K562 (cell line): ENCODE measurements around the gene PDHX. TPM values are rescaled to one million over a fixed set of nuclear protein-coding genes. Genes with fewer than 3 reads are reported as not detected.

Source experiments
- ATAC-seq: fragments of 200-7000 bp; cut with Tn5 transposase; 3 replicates; pipeline ENCODE4 v1.9.1; 2020; ENCODE audit warnings: moderate library complexity
- BruUV-seq: library from RNA; stranded (reverse); fragments of 400-500 nt; replicated peaks from 2 replicates; lab custom pipeline; 2021; lab: Mats Ljungman, UMichigan
- CTCF ChIA-PET: fragments of 300-600 bp; formaldehyde crosslinking; extraction: SDS; loops from one replicate; lab custom pipeline; 2021; ENCODE audit warnings: low intra/inter-chr PET ratio; lab: Yijun Ruan, JAX
- POLR2A ChIA-PET: fragments of 300-600, 350-650 bp; sonication (Branson Sonifier 250); formaldehyde crosslinking; extraction: SDS; loops from one replicate; lab custom pipeline; 2021; ENCODE audit warnings: antibody characterized with exemption, inconsistent platforms; lab: Yijun Ruan, JAX
- DNase-seq, 4 experiments: peaks; one replicate each; pipeline versions ENCODE4 v3.0.0 to v3.0.0-alpha.2; 2011 to 2018; ENCODE audit warnings: low spot score in 3 of 4, mixed read lengths in 3 of 4; ENCODE audit errors: extremely low read depth in 1 of 4
- FAIRE-seq: peaks from 2 replicates; lab custom pipeline; 2011; peaks lifted over from hg19 to GRCh38; lab: Jason Lieb, UNC
- H2AFZ ChIP-seq: 2 replicates; pipeline ENCODE4 v1.6.0; 2011; ENCODE audit warnings: low read depth, low read length, control low read depth, inconsistent platforms
- H3K27ac ChIP-seq: fragments of 200-600 bp; 3 replicates; pipeline ENCODE4 v1.8.0; 2011; ENCODE audit warnings: low read depth, mild to moderate bottlenecking, control low read depth, inconsistent platforms, low read length, moderate library complexity, mixed read lengths; ENCODE audit errors: extremely low read depth
- H3K27me3 ChIP-seq, 2 experiments: fragments of 300-600 bp in 1 of 2; 2 replicates in 1 of 2; 3 replicates in 1 of 2; pipeline versions ENCODE4 v1.6.0 to v1.8.0; 2011; ENCODE audit warnings: inconsistent platforms in 2 of 2, low read length in 2 of 2, mild to moderate bottlenecking in 1 of 2, mixed read lengths in 1 of 2, moderate library complexity in 1 of 2; ENCODE audit not compliant: control insufficient read depth in 2 of 2, insufficient read depth in 2 of 2
- H3K36me3 ChIP-seq: fragments of 300-600 bp; 3 replicates; pipeline ENCODE4 v1.8.0; 2011; ENCODE audit warnings: mild to moderate bottlenecking, low read length, inconsistent platforms; ENCODE audit not compliant: control insufficient read depth, insufficient read depth
- H3K4me1 ChIP-seq, 2 experiments: fragments of 200-600 bp in 1 of 2; replicated peaks in 1 of 2; 2 replicates in 1 of 2; 3 replicates in 1 of 2; pipeline versions ENCODE4 v1.5.1 to v1.8.0; 2011; ENCODE audit warnings: inconsistent platforms in 2 of 2, low read length in 2 of 2, mild to moderate bottlenecking in 1 of 2, mixed read lengths in 1 of 2, moderate library complexity in 1 of 2; ENCODE audit not compliant: control insufficient read depth in 2 of 2, insufficient read depth in 2 of 2
- H3K4me2 ChIP-seq: 2 replicates; pipeline ENCODE4 v1.6.1; 2011; ENCODE audit warnings: low read length, control low read depth, inconsistent platforms, mixed read lengths; ENCODE audit not compliant: insufficient read depth
- H3K4me3 ChIP-seq: fragments of 200-600 bp; sonication (generic), shearing (Covaris generic); 2 replicates; pipeline ENCODE4 v1.5.1; 2016; ENCODE audit warnings: control low read depth, inconsistent platforms
- H3K79me2 ChIP-seq: fragments of 200-600 bp; 3 replicates; pipeline ENCODE4 v1.8.0; 2011; ENCODE audit warnings: low read length, inconsistent platforms; ENCODE audit not compliant: control insufficient read depth, insufficient read depth
- H3K9ac ChIP-seq, 2 experiments: 2 replicates each; pipeline versions ENCODE4 v1.6.0 to v1.6.1; 2011; ENCODE audit warnings: low read depth in 2 of 2, low read length in 2 of 2, control low read depth in 1 of 2, inconsistent platforms in 1 of 2, mild to moderate bottlenecking in 1 of 2, mixed read lengths in 1 of 2; ENCODE audit not compliant: insufficient read depth in 1 of 2
- H3K9me1 ChIP-seq: one replicate; pipeline ENCODE4 v1.6.0; 2011; ENCODE audit warnings: inconsistent platforms, mild to moderate bottlenecking, low read length, moderate library complexity; ENCODE audit not compliant: control insufficient read depth, insufficient read depth
- H3K9me3 ChIP-seq: replicated peaks from 2 replicates; pipeline ENCODE4 v1.5.1; 2011; ENCODE audit warnings: low read depth, low read length, inconsistent platforms; ENCODE audit not compliant: control insufficient read depth, insufficient read depth
- H4K20me1 ChIP-seq: replicated peaks from 2 replicates; pipeline ENCODE4 v1.6.1; 2011; ENCODE audit warnings: low read length, inconsistent platforms, mixed read lengths; ENCODE audit not compliant: control insufficient read depth, insufficient read depth
- CCNT2 ChIP-seq: IDR thresholded peaks from 2 replicates; pipeline ENCODE4 v1.6.1; 2011; ENCODE audit warnings: borderline replicate concordance, low read depth, mild to moderate bottlenecking, moderate library complexity, mixed read lengths, low read length; ENCODE audit not compliant: insufficient read length; ENCODE audit errors: extremely low read depth
- HDAC3 ChIP-seq: fragments of 450-650 bp; IDR thresholded peaks from 2 replicates; pipeline ENCODE4 v1.6.1; 2018; ENCODE audit warnings: borderline replicate concordance, mild to moderate bottlenecking, moderate library complexity; ENCODE audit not compliant: partially characterized antibody
- RAD21 ChIP-seq, 2 experiments: fragments of 250-450 bp in 1 of 2; fragments of 450-650 bp in 1 of 2; sonication (Bioruptor Pico) in 1 of 2; formaldehyde crosslinking in 1 of 2; IDR thresholded peaks in 1 of 2; conservative IDR thresholded peaks in 1 of 2; 2 replicates each; pipeline versions ENCODE4 v1.4.0 to v1.8.0; 2020 to 2022; ENCODE audit warnings: mild to moderate bottlenecking in 2 of 2, moderate library complexity in 1 of 2
- SIX5 ChIP-seq, 2 experiments: IDR thresholded peaks; 2 replicates each; pipeline ENCODE4 v1.6.1; 2011; ENCODE audit warnings: low read length in 2 of 2, borderline replicate concordance in 1 of 2, low read depth in 1 of 2, mild to moderate bottlenecking in 1 of 2, moderate library complexity in 1 of 2; ENCODE audit not compliant: insufficient read depth in 1 of 2
- TEAD4 ChIP-seq, 2 experiments: sonication (generic) in 1 of 2; formaldehyde crosslinking in 1 of 2; IDR thresholded peaks; 2 replicates each; pipeline versions ENCODE4 v1.6.1 to v1.8.0; 2012 to 2022; ENCODE audit warnings: borderline replicate concordance in 1 of 2, inconsistent platforms in 1 of 2, low read length in 1 of 2, mild to moderate bottlenecking in 1 of 2, missing genetic modification reagents in 1 of 2
- YY1 ChIP-seq, 3 experiments: IDR thresholded peaks; 2 replicates each; pipeline ENCODE4 v1.6.1; 2011; ENCODE audit warnings: low read length in 2 of 3, mild to moderate bottlenecking in 2 of 3, moderate library complexity in 2 of 3, borderline replicate concordance in 1 of 3, control low read depth in 1 of 3, low read depth in 1 of 3; ENCODE audit not compliant: insufficient read depth in 3 of 3, insufficient replicate concordance in 2 of 3, control insufficient read depth in 1 of 3, insufficient read length in 1 of 3; ENCODE audit errors: extremely low read depth in 1 of 3
- ZBED1 ChIP-seq: IDR thresholded peaks from 2 replicates; pipeline ENCODE4 v1.6.1; 2014
- ZFP36 ChIP-seq: fragments of 150-350 bp; IDR thresholded peaks from 2 replicates; pipeline ENCODE4 v1.6.1; 2018; ENCODE audit warnings: low read length, low read depth; ENCODE audit not compliant: partially characterized antibody
- WGBS: fragments of 100-300 bp; shearing (Covaris generic); methylation state at CpG from one replicate; pipeline ENCODE4 v1.1.6; 2016; ENCODE audit warnings: low coverage, mixed read lengths; ENCODE audit not compliant: insufficient coverage; ENCODE audit errors: missing lambda C conversion rate; 5-methylcytosine and 5-hydroxymethylcytosine counted together
- in situ Hi-C: fragments of 300-500 bp; cut with MboI; formaldehyde crosslinking; loops from 4 replicates; pipeline ENCODE4 v1.15.0; 2018; ENCODE audit warnings: inconsistent platforms, mixed read lengths
- intact Hi-C: fragments of 100-400 bp; cut with micrococcal nuclease; formaldehyde crosslinking; loops from 2 replicates; pipeline ENCODE4 v1.14.2; 2022
- polyA plus RNA-seq, 8 experiments: library from polyadenylated mRNA; depleted of rRNA in 4 of 8; stranded (reverse) in 5 of 8; unstranded in 3 of 8; fragments of >200 nt; fragmentation: Nextera tagmentation in 2 of 8; fragmentation: Illumina TruSeq in 1 of 8; extraction: Ambion mirVana in 2 of 8; extraction: Trizol in 1 of 8; gene quantifications; 2 replicates each; pipeline versions ENCODE4 v1.2.1 to v1.2.3, GENCODE V29; 2011 to 2014; ENCODE audit warnings: inconsistent platforms in 1 of 8, missing spikeins in 1 of 8
- total RNA-seq, 7 experiments: library from RNA; depleted of rRNA in 6 of 7; stranded (reverse); fragments of >200 nt in 6 of 7; fragmentation: Illumina TruSeq in 2 of 7; extraction: Trizol in 2 of 7; gene quantifications; 2 replicates each; pipeline versions ENCODE4 v1.2.1 to v1.2.3, GENCODE V29; 2011 to 2021; ENCODE audit warnings: low replicate concordance in 1 of 7

PDHX gene
- total and polyA plus RNA-seq, 9 of the 15 experiments (the other 6 are each of a cell fraction or from before 2014, with no cell fraction given), result 20.8 to 43.5 (median 31.2) TPM

- WGBS, result 36% methylated on average over 4 of the region's 4 CpGs
- H3K4me3 ChIP-seq, result no peak overlapping the region
- H3K9me3 ChIP-seq, result no peaks in the 10 kb centered on the region
- FAIRE-seq, result peak; percentile 61
- no peak overlapping the region for H3K27ac ChIP-seq
- ChIA-PET POLR2A (no interaction called here), CTCF (no interaction called here)
- no TSS peak for BruUV-seq
- H3K9me1 ChIP-seq, result no peaks in the 10 kb centered on the region
- TF ChIP-seq RAD21 (CRISPR knock-in tag; conservative IDR thresholded peaks at IDR 0.05 in 1 of 2, IDR thresholded peaks at IDR 0.05 in 1 of 2) (0 out of 4 replicates have a peak, but pooled peaks of 1 of the 2 experiments have one; percentile 23), YY1 (IDR thresholded peaks at IDR 0.05; ENCODE audit: borderline replicate concordance in 1 of 3, control insufficient read depth in 1 of 3, extremely low read depth in 1 of 3, insufficient read depth in 3 of 3, insufficient read length in 1 of 3, insufficient replicate concordance in 2 of 3, low read depth in 1 of 3, low read length in 2 of 3) (no peak), SIX5 (IDR thresholded peaks at IDR 0.05; ENCODE audit: borderline replicate concordance in 1 of 2, insufficient read depth in 1 of 2, low read depth in 1 of 2, low read length in 2 of 2) (no peak), ZBED1 (no peak), ZFP36 (no peak), CCNT2 (no peak), HDAC3 (no peak), TEAD4 (IDR thresholded peaks at IDR 0.05; ENCODE audit: low read length) (no peak), TEAD4 (CRISPR knock-in tag; IDR thresholded peaks at IDR 0.05; ENCODE audit: borderline replicate concordance) (no peak)
- in situ Hi-C loops, result loop anchor here (25.0 kb wide), 1 partner anchor 297 kb away; no protein-coding TSS in a partner anchor
- peaks cover 2 to 3% of the 10 kb centered on the region in 2 experiments; a peak in 2 of 5 replicates for H3K4me1 ChIP-seq
- H2AFZ ChIP-seq, result no peak overlapping the region
- peak; percentile 75 for ATAC-seq
- H3K79me2 ChIP-seq, result peaks cover 21% of the 10 kb centered on the region; the same call in 2 of the 3 replicates
- H3K36me3 ChIP-seq, result peaks cover 2% of the 10 kb centered on the region; the same call in 1 of the 3 replicates
- H3K9ac ChIP-seq, result no peak overlapping the region
- intact Hi-C loops, result no loop called here
- H3K27me3 ChIP-seq, result no peaks in the 10 kb centered on the region
- peak in 1 of 4 experiments; percentile 35 for DNase-seq
- no peak overlapping the region for H3K4me2 ChIP-seq
- H4K20me1 ChIP-seq, result no peaks in the 10 kb centered on the region
Measured at GRCh38 chr11:34940026-34940677, 23.7 kb downstream of the PDHX start.
